Endothelial cell (in vitro differentiated cells): ENCODE data around the gene IBA57. TPM values are rescaled to one million over a fixed set of nuclear protein-coding genes. Genes with fewer than 3 reads are reported as not detected.

ENCODE experiments used
- DNase-seq: peaks from one replicate; pipeline ENCODE4 v3.0.0; 2021; ENCODE audit warnings: low spot score
- H3K27ac Mint-ChIP-seq: one replicate; pipeline ENCODE4 v1.8.0; 2021; ENCODE audit warnings: mixed read lengths, inconsistent platforms; ENCODE audit not compliant: unreplicated experiment
- H3K27me3 Mint-ChIP-seq: one replicate; pipeline ENCODE4 v1.8.0; 2021; ENCODE audit warnings: mild to moderate bottlenecking, moderate library complexity, mixed read lengths, inconsistent platforms; ENCODE audit not compliant: unreplicated experiment
- H3K36me3 Mint-ChIP-seq: one replicate; pipeline ENCODE4 v1.8.0; 2021; ENCODE audit warnings: mild to moderate bottlenecking, low read depth, mixed read lengths, inconsistent platforms; ENCODE audit not compliant: unreplicated experiment
- H3K4me1 Mint-ChIP-seq: one replicate; pipeline ENCODE4 v1.8.0; 2021; ENCODE audit warnings: mild to moderate bottlenecking, mixed read lengths, inconsistent platforms; ENCODE audit not compliant: unreplicated experiment
- H3K4me3 Mint-ChIP-seq: one replicate; pipeline ENCODE4 v1.8.0; 2021; ENCODE audit warnings: mild to moderate bottlenecking, mixed read lengths, inconsistent platforms; ENCODE audit not compliant: unreplicated experiment
- H3K9me3 Mint-ChIP-seq: one replicate; pipeline ENCODE4 v1.8.0; 2021; ENCODE audit warnings: mixed read lengths, inconsistent platforms; ENCODE audit not compliant: unreplicated experiment
- CTCF ChIP-seq: fragments of 200-600 bp; sonication (generic); IDR thresholded peaks from one replicate; pipeline ENCODE4 v1.5.0; 2021; ENCODE audit warnings: antibody characterized with exemption; ENCODE audit not compliant: unreplicated experiment
- total RNA-seq: library from RNA; stranded (reverse); fragmentation: NEBNext Ultra II Directional; extraction: Animal tissue kit (Norgen Biotek cat#: 25700); gene quantifications from one replicate; pipeline ENCODE4 v1.2.1, GENCODE V29; 2021; ENCODE audit not compliant: unreplicated experiment

Gene IBA57
- total RNA-seq, 1 donor from 2014 or later: 11.5 TPM

GRCh38 chr1:228147151-228147693, 18.4 kb upstream of the IBA57 start:
- Mint-ChIP-seq H3K27ac (no peak overlapping the region), H3K4me1 (peaks cover 16% of the 10 kb centered on the region), H3K4me3 (peak overlapping the region; percentile 21)

GRCh38 chr1:228147768-228148167, 17.8 kb upstream of the IBA57 start:
- H3K4me3 Mint-ChIP-seq: peak overlapping the region; percentile 37
- no peaks in the 10 kb centered on the region for H3K9me3 Mint-ChIP-seq
- no peak for DNase-seq
- H3K27me3 Mint-ChIP-seq: peaks cover 5% of the 10 kb centered on the region
- peaks cover 12% of the 10 kb centered on the region for H3K4me1 Mint-ChIP-seq
- H3K36me3 Mint-ChIP-seq: peaks cover 8% of the 10 kb centered on the region
- no peak overlapping the region for H3K27ac Mint-ChIP-seq
- TF ChIP-seq CTCF: no peak

More at GRCh38 chr1:228147151-228147693, 18.4 kb upstream of the IBA57 start:
- Mint-ChIP-seq H3K9me3 (no peaks in the 10 kb centered on the region), H3K36me3 (peaks cover 8% of the 10 kb centered on the region), H3K27me3 (peaks cover 5% of the 10 kb centered on the region)
- no peak for TF ChIP-seq CTCF
- DNase-seq: no peak

- TF ChIP-seq CTCF: no peak
- H3K27ac Mint-ChIP-seq: peak overlapping the region; percentile 42
- no peak for DNase-seq
Measured at GRCh38 chr1:228148196-228148861, 17.3 kb upstream of the IBA57 start.

GRCh38 chr1:228148935-228149405, 16.6 kb upstream of the IBA57 start:
- Mint-ChIP-seq H3K27me3 (peaks cover under 1% of the 10 kb centered on the region), H3K4me3 (no peak overlapping the region), H3K27ac (peak overlapping the region; percentile 42), H3K9me3 (no peaks in the 10 kb centered on the region), H3K36me3 (no peaks in the 10 kb centered on the region), H3K4me1 (peaks cover under 1% of the 10 kb centered on the region)
- no peak for DNase-seq
- TF ChIP-seq CTCF: no peak

More at GRCh38 chr1:228148196-228148861, 17.3 kb upstream of the IBA57 start:
- peaks cover 6% of the 10 kb centered on the region for H3K36me3 Mint-ChIP-seq
- H3K9me3 Mint-ChIP-seq: no peaks in the 10 kb centered on the region
- peaks cover 7% of the 10 kb centered on the region for H3K4me1 Mint-ChIP-seq
- peaks cover under 1% of the 10 kb centered on the region for H3K27me3 Mint-ChIP-seq
- no peak overlapping the region for H3K4me3 Mint-ChIP-seq
